GM18858 (cell line): ENCODE measurements around the gene LTBP3.
"Not testable (repeated sequence)": the region's sequence is repeated elsewhere in the genome, so short reads cannot be mapped to it uniquely, and the experiment has no call there.

Source experiments
- ATAC-seq: cut with Tn5 transposase; IDR thresholded peaks from one replicate; pipeline ENCODE4 v1.9.1; 2021; ENCODE audit not compliant: unreplicated experiment

The LTBP3 gene

GRCh38 chr11:65538232-65538914 is 19.8 kb downstream of the LTBP3 start:
- no peak for ATAC-seq

DNA sequence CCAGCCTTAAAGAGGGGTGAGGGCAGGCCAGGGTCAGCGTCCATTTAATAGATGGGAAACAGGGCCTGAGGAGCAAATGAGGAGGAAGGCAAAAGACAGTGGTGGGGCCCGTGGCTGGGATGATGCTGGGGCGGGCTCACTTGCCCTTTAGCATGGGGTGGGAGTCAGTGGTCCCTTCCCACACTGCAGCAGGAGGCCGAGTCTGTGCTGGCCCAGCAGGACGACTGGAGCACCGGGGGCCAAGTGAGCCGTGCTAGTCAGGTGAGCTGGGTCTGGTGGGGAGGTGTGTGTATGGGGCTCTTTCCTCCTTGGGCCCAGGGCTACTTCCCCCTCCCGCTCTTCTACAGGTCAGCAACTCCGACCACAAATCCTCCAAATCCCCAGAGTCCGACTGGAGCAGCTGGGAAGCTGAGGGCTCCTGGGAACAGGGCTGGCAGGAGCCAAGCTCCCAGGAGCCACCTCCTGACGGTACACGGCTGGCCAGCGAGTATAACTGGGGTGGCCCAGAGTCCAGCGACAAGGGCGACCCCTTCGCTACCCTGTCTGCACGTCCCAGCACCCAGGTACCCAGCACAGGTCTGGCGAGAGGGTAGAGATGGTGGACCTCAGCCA is 20.4 kb downstream of the LTBP3 start:
- no peak for ATAC-seq

DNA sequence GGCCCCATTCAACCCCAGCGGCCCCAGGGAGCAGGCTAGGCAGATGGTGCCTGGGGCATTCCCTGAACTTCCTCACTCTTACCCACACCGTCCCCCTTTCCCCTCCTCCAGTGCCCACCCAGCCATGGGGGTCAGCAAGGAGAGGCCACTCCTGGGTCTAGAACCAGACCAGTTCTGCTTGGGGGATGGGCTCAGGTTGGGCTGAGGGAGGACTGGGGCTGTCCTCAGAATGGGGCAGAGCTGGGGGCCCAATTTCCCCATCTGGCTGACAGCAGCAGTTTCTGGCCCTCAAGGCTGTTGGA is 20.9 kb downstream of the LTBP3 start:
- ATAC-seq: no peak

DNA sequence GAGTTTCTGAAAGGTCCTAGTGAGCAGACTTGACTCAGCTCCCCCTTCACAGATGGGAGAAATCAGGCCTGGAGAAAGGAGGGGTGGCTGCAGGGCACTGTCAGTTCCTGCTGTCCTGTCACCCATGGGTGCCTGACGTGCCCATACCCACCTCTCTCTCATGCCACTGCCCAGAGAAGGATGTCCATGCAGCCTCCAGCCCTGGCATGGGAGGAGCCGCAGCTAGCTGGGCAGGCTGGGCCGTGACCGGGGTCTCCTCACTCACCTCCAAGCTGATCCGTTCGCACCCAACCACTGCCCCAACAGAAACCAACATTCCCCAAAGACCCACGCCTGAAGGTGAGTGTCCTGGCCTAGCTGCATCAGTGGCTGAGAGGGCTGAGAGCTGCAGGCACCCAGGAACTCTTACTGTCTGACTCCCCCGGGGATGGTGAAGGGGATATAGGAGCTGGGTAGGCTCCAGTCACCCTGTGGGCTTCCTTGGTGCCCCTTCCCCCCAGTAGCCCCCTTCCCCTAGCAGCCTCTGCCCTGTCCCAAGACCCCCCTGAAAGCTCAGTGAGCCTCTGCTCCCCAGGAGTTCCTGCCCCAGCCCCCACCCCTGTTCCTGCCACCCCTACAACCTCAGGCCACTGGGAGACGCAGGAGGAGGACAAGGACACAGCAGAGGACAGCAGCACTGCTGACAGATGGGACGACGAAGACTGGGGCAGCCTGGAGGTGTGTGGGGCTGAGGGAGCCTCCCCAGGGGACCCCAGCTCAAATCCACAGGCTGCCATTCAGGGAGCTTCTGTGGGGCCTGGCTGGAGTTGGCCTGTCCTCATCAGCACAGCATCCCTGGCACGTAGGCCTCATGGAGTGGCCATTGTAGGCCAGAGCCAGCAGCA is 21.5 kb downstream of the LTBP3 start:
- ATAC-seq: no peak

DNA sequence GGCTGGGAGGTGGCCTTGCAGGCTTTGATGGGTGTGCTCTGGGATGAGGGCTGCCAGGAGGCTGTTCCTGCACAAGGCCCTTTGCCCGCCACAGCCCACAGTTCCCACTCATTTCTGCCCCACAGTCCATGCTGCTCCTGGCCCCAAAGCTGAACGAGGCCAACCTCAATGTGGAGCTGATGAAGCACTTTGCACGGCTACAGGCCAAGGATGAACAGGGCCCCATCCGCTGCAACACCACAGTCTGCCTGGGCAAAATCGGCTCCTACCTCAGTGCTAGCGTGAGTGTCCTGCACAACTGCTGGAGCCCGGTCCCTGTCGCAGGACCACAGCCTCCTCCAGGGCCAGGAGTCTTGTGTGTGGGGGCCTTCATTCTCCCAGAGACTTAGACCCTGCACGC is 23.1 kb downstream of the LTBP3 start:
- ATAC-seq: no peak

GRCh38 chr11:65532388-65533064 is 25.6 kb downstream of the LTBP3 start:
- ATAC-seq: no peak

GRCh38 chr11:65530157-65530496 is 28.0 kb downstream of the LTBP3 start:
- ATAC-seq: no peak

DNA sequence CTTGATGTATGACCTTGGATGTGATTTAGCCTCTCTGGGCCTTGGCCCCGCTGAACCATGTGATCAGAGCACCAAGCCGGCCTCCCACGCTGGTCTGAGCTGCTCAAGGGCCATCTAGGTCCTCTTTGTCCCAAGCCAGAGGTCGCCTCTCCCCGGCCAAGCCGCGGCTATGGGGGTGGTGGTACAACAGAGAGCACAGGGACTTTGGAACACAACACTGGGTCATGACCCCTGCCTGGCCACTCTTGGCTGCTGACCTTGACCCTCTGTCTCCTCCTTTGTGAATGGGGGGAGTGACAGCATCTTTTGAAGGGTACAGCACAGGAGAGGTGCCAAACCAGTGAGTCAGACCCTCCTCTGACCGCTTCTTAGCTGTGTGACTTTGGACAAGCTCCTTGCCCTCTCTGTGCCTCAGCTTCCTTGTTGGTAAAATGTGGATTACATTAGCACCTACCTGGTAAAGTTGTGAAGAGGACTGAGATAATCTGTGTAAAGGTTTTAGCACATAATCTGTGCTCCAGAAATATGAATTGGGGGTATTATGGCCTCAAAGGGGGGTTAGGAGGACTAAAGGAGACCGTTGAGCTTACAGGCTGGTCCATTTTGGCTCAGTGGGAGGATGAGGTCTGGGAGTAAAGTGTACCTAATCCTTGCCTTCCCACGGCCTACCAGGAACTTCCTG is 28.5 kb downstream of the LTBP3 start:
- no peak for ATAC-seq

GRCh38 chr11:65528819-65529350 is 29.3 kb downstream of the LTBP3 start:
- ATAC-seq: no peak

DNA sequence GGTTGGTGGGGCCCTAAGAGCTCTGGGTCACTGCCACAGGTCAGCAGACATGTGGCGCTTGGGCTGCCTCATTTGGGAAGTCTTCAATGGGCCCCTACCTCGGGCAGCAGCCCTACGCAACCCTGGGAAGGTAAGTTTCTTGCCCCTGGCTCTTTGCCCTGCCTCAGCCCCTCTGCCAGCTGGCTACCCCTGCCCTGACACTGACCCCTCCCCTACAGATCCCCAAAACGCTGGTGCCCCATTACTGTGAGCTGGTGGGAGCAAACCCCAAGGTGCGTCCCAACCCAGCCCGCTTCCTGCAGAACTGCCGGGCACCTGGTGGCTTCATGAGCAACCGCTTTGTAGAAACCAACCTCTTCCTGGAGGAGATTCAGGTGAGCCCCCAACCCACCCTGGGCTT is 31.4 kb downstream of the LTBP3 start:
- ATAC-seq: no peak

DNA sequence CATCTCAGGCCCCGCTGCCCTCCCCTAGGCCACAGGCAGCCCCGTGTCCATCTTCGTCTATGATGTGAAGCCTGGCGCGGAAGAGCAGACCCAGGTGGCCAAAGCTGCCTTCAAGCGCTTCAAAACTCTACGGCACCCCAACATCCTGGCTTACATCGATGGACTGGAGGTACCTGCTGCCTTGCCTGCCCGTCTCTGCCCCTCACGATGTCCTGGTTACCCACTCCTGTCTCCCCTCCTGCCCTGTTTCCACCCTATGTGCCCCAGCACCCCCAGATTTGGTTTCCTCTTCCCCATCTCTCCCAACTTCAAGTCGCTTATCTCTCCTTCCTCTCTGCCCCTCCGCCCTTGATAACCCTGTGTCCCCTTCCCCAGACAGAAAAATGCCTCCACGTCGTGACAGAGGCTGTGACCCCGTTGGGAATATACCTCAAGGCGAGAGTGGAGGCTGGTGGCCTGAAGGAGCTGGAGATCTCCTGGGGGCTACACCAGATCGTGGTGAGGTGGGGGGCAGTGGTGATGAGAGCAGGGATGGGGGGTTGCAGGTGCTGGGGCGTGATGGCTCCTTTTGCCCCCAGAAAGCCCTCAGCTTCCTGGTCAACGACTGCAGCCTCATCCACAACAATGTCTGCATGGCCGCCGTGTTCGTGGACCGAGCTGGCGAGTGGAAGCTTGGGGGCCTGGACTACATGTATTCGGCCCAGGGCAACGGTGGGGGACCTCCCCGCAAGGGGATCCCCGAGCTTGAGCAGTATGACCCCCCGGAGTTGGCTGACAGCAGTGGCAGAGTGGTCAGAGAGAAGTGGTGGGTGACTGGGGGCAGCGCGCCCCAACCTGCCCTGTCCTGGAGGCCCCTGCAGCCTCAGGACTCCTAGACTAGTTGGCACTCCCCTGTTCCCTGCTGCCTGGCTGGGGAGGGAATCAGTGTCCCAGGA is 32.3 kb downstream of the LTBP3 start:
- ATAC-seq: no peak

- no peak for ATAC-seq
Observed at GRCh38 chr11:65524741-65525545, 33.2 kb downstream of the LTBP3 start, which contains the start of gene SCYL1. TSS of gene SCYL1 (plus strand) at chr11:65525083. CDS start at chr11:65525154, 71 bp downstream.

- no peak for ATAC-seq
Observed at GRCh38 chr11:65524014-65524740, 34.0 kb downstream of the LTBP3 start.

DNA sequence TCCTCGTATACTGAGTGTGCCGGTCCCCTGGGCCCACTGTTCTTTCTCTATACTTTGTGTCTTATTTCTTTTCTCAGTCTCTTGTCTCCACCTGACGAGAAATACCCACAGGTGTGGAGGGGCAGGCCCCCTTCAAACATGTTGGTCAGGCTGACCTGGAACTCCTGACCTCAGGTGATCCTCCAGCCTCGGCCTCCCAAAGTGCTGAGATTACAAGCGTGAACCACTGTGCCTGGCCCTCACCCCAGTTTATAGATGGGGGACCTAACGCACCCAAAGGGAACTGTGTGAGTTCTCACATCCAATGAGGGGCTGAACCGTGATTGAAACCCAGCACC is 34.6 kb downstream of the LTBP3 start:
- not testable (repeated sequence) for ATAC-seq

DNA sequence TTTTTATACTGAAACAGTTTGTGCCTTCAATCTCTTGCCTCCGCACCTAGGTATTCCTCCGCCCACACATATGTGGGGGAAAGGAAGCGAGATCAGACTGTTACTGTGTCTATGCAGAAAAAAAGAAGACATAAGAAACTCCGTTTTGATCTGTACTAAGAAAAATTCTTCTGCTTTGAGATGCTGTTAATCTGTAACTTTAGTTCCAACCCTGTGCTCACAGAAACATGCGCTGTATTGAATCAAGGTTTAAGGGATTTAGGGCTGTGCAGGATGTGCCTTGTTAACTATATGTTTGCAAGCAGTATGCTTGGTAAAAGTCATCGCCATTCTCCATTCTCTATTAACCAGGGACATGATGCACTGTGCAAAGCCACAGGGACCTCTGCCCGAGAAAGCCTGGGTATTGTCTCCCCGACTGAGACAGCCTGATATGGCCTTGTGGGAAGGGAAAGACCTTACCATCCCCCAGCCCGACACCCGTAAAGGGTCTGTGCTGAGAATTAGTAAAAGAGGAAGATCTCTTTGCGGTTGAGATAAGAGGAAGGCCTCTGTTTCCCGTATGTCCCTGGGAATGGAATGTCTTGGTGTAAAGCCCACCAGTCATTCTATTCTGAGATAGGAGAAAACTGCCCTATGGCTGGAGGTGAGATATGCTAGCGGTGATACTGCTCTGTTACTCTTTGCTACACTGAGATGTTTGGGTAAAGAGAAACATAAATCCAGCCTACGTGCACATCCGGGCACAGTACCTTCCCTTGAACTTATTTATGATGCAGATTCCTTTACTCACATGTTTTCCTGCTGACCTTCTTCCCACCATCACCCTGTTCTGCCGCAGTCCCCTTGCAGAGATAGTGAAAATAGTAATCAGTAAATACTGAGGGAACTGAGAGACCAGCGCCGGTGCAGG is 35.2 kb downstream of the LTBP3 start:
- not testable (repeated sequence) for ATAC-seq

DNA sequence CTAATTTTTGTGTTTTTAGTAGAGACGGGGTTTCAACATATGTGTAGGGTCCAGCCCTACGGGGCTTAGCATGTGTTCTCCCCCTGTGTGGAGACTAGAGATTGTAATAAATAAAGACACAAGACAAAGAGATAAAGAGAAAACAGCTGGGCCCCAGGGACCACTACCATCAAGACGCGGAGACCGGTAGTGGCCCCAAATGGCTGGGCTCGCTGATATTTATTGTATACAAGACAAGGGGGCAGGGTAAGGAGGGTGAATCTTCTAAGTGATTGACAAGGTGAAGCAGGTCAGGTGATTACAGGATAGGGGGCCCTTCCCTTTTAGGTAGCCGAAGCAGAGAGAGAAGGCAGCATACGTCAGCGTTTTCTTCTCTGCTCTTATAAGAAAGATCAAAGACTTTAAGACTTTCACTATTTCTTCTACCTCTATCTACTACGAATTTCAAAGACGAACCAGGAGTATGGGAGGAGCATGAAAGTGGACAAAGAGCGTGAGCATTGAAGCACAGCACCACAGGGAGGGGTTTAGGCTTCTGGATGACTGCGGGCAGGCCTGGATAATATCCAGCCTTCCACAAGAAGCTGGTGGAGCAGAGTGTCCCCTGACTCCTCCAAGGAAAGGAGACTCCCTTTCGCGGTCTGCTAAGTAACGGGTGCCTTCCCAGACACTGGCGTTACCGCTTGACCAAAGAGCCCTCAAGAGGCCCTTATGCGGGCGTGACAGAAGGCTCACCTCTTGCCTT is 36.2 kb downstream of the LTBP3 start:
- not testable (repeated sequence) for ATAC-seq
